SU-DHL-6 (cell line): Measurements from ENCODE around the gene FHAD1.
A peak's percentile ranks its signal among the peaks of the same experiment; 100 is the strongest.

Experiments used
- H2AFZ ChIP-seq: fragments of 200-600 bp; sonication (generic); 2 replicates; pipeline ENCODE4 v1.6.1; 2014; ENCODE audit warnings: low read depth, mild to moderate bottlenecking, moderate library complexity, mixed read lengths, antibody characterized with exemption, low read length; ENCODE audit not compliant: severe bottlenecking
- H3F3A ChIP-seq: fragments of 200-600 bp; shearing (Covaris generic); 2 replicates; pipeline ENCODE4 v1.6.0; 2016; ENCODE audit warnings: antibody characterized with exemption, mild to moderate bottlenecking; ENCODE audit not compliant: insufficient read depth
- H3K27ac ChIP-seq: fragments of 200-600 bp; sonication (generic); 2 replicates; pipeline ENCODE4 v1.5.1; 2016; ENCODE audit warnings: low read depth, mild to moderate bottlenecking, low read length, moderate library complexity, mixed read lengths
- H3K27me3 ChIP-seq: fragments of 200-600 bp; sonication (generic), shearing (Covaris generic); 2 replicates; pipeline ENCODE4 v1.6.0; 2014; ENCODE audit warnings: mild to moderate bottlenecking, low read length
- H3K36me3 ChIP-seq: fragments of 200-600 bp; sonication (generic); 2 replicates; pipeline ENCODE4 v1.6.1; 2014; ENCODE audit warnings: mild to moderate bottlenecking, low read length, mixed read lengths
- H3K4me2 ChIP-seq: fragments of 300-600, 200-600 bp; shearing (Covaris generic), sonication (generic); 2 replicates; pipeline ENCODE4 v1.6.0; 2014; ENCODE audit warnings: low read length, low read depth, mild to moderate bottlenecking; ENCODE audit not compliant: poor library complexity, severe bottlenecking
- H3K4me3 ChIP-seq: fragments of 200-600 bp; sonication (generic); 2 replicates; pipeline ENCODE4 v1.5.1; 2014; ENCODE audit warnings: antibody characterized with exemption, low read length, mild to moderate bottlenecking, mixed read lengths; ENCODE audit not compliant: insufficient read depth, poor library complexity, severe bottlenecking
- H3K79me2 ChIP-seq: fragments of 200-600 bp; sonication (generic); 2 replicates; pipeline ENCODE4 v1.6.1; 2014; ENCODE audit warnings: mild to moderate bottlenecking, low read length, moderate library complexity; ENCODE audit not compliant: insufficient read depth
- H3K9ac ChIP-seq: fragments of 200-600 bp; sonication (generic); 2 replicates; pipeline ENCODE4 v1.7.0; 2014; ENCODE audit warnings: mild to moderate bottlenecking, low read length
- H3K9me2 ChIP-seq: fragments of 200-600 bp; sonication (generic); replicated peaks from 2 replicates; pipeline ENCODE4 v1.6.1; 2014; ENCODE audit warnings: low read length; ENCODE audit not compliant: insufficient read depth
- H3K9me3 ChIP-seq: fragments of 200-600 bp; sonication (generic); 2 replicates; pipeline ENCODE4 v1.6.1; 2014; ENCODE audit warnings: low read length, mixed read lengths; ENCODE audit not compliant: insufficient read depth
- H4K20me1 ChIP-seq: fragments of 200-600 bp; sonication (generic); 2 replicates; pipeline ENCODE4 v1.6.1; 2014; ENCODE audit warnings: low read depth, mild to moderate bottlenecking, antibody characterized with exemption, low read length, moderate library complexity, mixed read lengths
- CTCF ChIP-seq: fragments of 200-600 bp; sonication (generic); IDR thresholded peaks from one replicate; pipeline ENCODE4 v1.5.1; 2017; ENCODE audit warnings: antibody characterized with exemption, mild to moderate bottlenecking, low read length, moderate library complexity; ENCODE audit not compliant: insufficient read depth, poor library complexity, severe bottlenecking
- EZH2phosphoT487 ChIP-seq: fragments of 200-600 bp; sonication (generic), shearing (Covaris generic); conservative IDR thresholded peaks from 2 replicates; pipeline ENCODE4 v1.6.1; 2018; ENCODE audit warnings: mild to moderate bottlenecking, antibody characterized with exemption, low read length, moderate library complexity, mixed read lengths

Gene FHAD1

GRCh38 chr1:15429701-15430149 lies 182.7 kb downstream of the FHAD1 start:
- no peak overlapping the region for H3K27ac ChIP-seq
- no peak overlapping the region for H3K4me3 ChIP-seq
- no peaks in the 10 kb centered on the region for H3K9me3 ChIP-seq
- no peaks in the 10 kb centered on the region for H3K79me2 ChIP-seq
- H3F3A ChIP-seq: no peaks in the 10 kb centered on the region
- no peak overlapping the region for H2AFZ ChIP-seq
- TF ChIP-seq EZH2phosphoT487: no peak
- TF ChIP-seq CTCF: no peak
- no peak overlapping the region for H3K4me2 ChIP-seq
- H3K9ac ChIP-seq: no peak overlapping the region
- H3K27me3 ChIP-seq: no peaks in the 10 kb centered on the region
- H3K9me2 ChIP-seq: no peaks in the 10 kb centered on the region
- H3K36me3 ChIP-seq: no peaks in the 10 kb centered on the region
- no peaks in the 10 kb centered on the region for H4K20me1 ChIP-seq

- Histone ChIP-seq H2AFZ (no peak overlapping the region), H3K36me3 (no peaks in the 10 kb centered on the region), H3K4me3 (no peak overlapping the region), H4K20me1 (no peaks in the 10 kb centered on the region), H3K9ac (no peak overlapping the region), H3F3A (no peaks in the 10 kb centered on the region), H3K27ac (no peak overlapping the region), H3K4me2 (no peak overlapping the region), H3K9me2 (no peaks in the 10 kb centered on the region), H3K9me3 (no peaks in the 10 kb centered on the region), H3K79me2 (no peaks in the 10 kb centered on the region), H3K27me3 (no peaks in the 10 kb centered on the region)
- TF ChIP-seq CTCF (peak; percentile 93), EZH2phosphoT487 (no peak)
These were observed 184.0 kb downstream of the FHAD1 start for GRCh38 chr1:15430787-15431570.

GRCh38 chr1:15431571-15431948 lies 184.5 kb downstream of the FHAD1 start:
- Histone ChIP-seq H4K20me1 (no peaks in the 10 kb centered on the region), H2AFZ (no peak overlapping the region), H3K27me3 (no peaks in the 10 kb centered on the region), H3K27ac (no peak overlapping the region), H3K79me2 (no peaks in the 10 kb centered on the region), H3K4me2 (no peak overlapping the region), H3F3A (no peaks in the 10 kb centered on the region), H3K9me2 (no peaks in the 10 kb centered on the region), H3K9me3 (no peaks in the 10 kb centered on the region), H3K36me3 (no peaks in the 10 kb centered on the region), H3K9ac (no peak overlapping the region), H3K4me3 (no peak overlapping the region)
- TF ChIP-seq CTCF (no peak), EZH2phosphoT487 (no peak)
